Neural cell (in vitro differentiated cells): ENCODE data around the gene TAX1BP3. TPM values are rescaled to one million over a fixed set of nuclear protein-coding genes. Genes with fewer than 3 reads are reported as not detected.

ENCODE experiments used
- H2AFZ ChIP-seq: fragments of 200-600, 300-800 bp; sonication (generic), shearing (Covaris generic); 2 replicates; pipeline ENCODE4 v1.6.0; 2014; ENCODE audit warnings: low read depth, mild to moderate bottlenecking, antibody characterized with exemption, low read length, moderate library complexity
- H3F3A ChIP-seq: fragments of 200-600 bp; shearing (Covaris generic); 2 replicates; pipeline ENCODE4 v1.6.1; 2016; ENCODE audit warnings: mild to moderate bottlenecking, moderate library complexity, mixed read lengths, antibody characterized with exemption, low read length; ENCODE audit not compliant: insufficient read depth, poor library complexity, severe bottlenecking
- H3K27ac ChIP-seq: fragments of 200-600, 300-800 bp; sonication (generic), shearing (Covaris generic); 2 replicates; pipeline ENCODE4 v1.5.1; 2014; ENCODE audit warnings: mild to moderate bottlenecking, low read length, moderate library complexity
- H3K27me3 ChIP-seq: fragments of 300-800, 200-600 bp; sonication (generic), shearing (Covaris generic); 2 replicates; pipeline ENCODE4 v1.6.0; 2014; ENCODE audit warnings: mild to moderate bottlenecking, low read depth, low read length, moderate library complexity; ENCODE audit not compliant: insufficient read depth
- H3K36me3 ChIP-seq: fragments of 300-800, 200-600 bp; sonication (generic), shearing (Covaris generic); 2 replicates; pipeline ENCODE4 v1.5.1; 2014; ENCODE audit warnings: mild to moderate bottlenecking, antibody characterized with exemption, low read length, moderate library complexity; ENCODE audit not compliant: insufficient read depth
- H3K4me2 ChIP-seq: fragments of 300-800, 200-600 bp; sonication (generic), shearing (Covaris generic); 2 replicates; pipeline ENCODE4 v1.6.0; 2014; ENCODE audit warnings: mild to moderate bottlenecking, low read length
- H3K4me3 ChIP-seq: fragments of 300-800, 200-600 bp; sonication (generic), shearing (Covaris generic); 2 replicates; pipeline ENCODE4 v1.5.1; 2014; ENCODE audit warnings: mild to moderate bottlenecking, low read length, moderate library complexity
- H3K79me2 ChIP-seq: fragments of 200-600 bp; shearing (Covaris generic); replicated peaks from 2 replicates; pipeline ENCODE4 v1.6.0; 2014; ENCODE audit warnings: mild to moderate bottlenecking, low read length, moderate library complexity; ENCODE audit not compliant: insufficient read depth
- H3K9ac ChIP-seq: fragments of 300-800, 200-600 bp; sonication (generic), shearing (Covaris generic); 2 replicates; pipeline ENCODE4 v1.6.1; 2016; ENCODE audit warnings: mild to moderate bottlenecking, low read length, mixed read lengths
- H3K9me2 ChIP-seq: fragments of 200-600 bp; shearing (Covaris generic); 2 replicates; pipeline ENCODE4 v1.6.1; 2016; ENCODE audit warnings: mild to moderate bottlenecking, low read length, mixed read lengths; ENCODE audit not compliant: insufficient read depth
- H3K9me3 ChIP-seq: fragments of 200-600, 300-800 bp; sonication (generic), shearing (Covaris generic); 2 replicates; pipeline ENCODE4 v1.6.1; 2016; ENCODE audit warnings: mild to moderate bottlenecking, mixed run types, low read length, moderate library complexity, mixed read lengths
- H4K20me1 ChIP-seq: fragments of 200-600 bp; shearing (Covaris generic); 2 replicates; pipeline ENCODE4 v1.6.1; 2016; ENCODE audit warnings: mild to moderate bottlenecking, mixed run types; ENCODE audit not compliant: insufficient read depth
- EP300 ChIP-seq: fragments of 450-650 bp; conservative IDR thresholded peaks from 2 replicates; pipeline ENCODE4 v1.6.1; 2014; ENCODE audit warnings: antibody characterized with exemption, mild to moderate bottlenecking, moderate library complexity; ENCODE audit not compliant: poor library complexity, severe bottlenecking
- EZH2 ChIP-seq: fragments of 200-600, 300-800 bp; shearing (Covaris generic), sonication (generic); IDR thresholded peaks from 2 replicates; pipeline ENCODE4 v1.6.1; 2014; ENCODE audit warnings: antibody characterized with exemption, low read length, borderline replicate concordance, mild to moderate bottlenecking; ENCODE audit not compliant: insufficient read depth, poor library complexity, severe bottlenecking
- MXI1 ChIP-seq: fragments of 450-650 bp; conservative IDR thresholded peaks from 2 replicates; pipeline ENCODE4 v1.6.1; 2014; ENCODE audit warnings: antibody characterized with exemption, mild to moderate bottlenecking; ENCODE audit not compliant: poor library complexity, severe bottlenecking
- POLR2AphosphoS5 ChIP-seq: IDR thresholded peaks from 2 replicates; pipeline ENCODE4 v1.6.1; 2012
- RAD21 ChIP-seq: fragments of 450-650 bp; conservative IDR thresholded peaks from 2 replicates; pipeline ENCODE4 v1.6.1; 2014; ENCODE audit warnings: antibody characterized with exemption, mild to moderate bottlenecking, moderate library complexity
- SMC3 ChIP-seq: fragments of 450-650 bp; conservative IDR thresholded peaks from 2 replicates; pipeline ENCODE4 v1.6.1; 2014; ENCODE audit warnings: antibody characterized with exemption, mild to moderate bottlenecking, moderate library complexity; ENCODE audit not compliant: poor library complexity
- TAF1 ChIP-seq: IDR thresholded peaks from 2 replicates; pipeline ENCODE4 v1.6.1; 2012; ENCODE audit warnings: low read depth
- polyA minus RNA-seq: library from RNA; depleted of rRNA, polyadenylated mRNA; stranded (reverse); fragments of >200 nt; gene quantifications from 2 replicates; pipeline ENCODE4 v1.2.3, GENCODE V29; 2014
- polyA plus RNA-seq: library from polyadenylated mRNA; depleted of rRNA; stranded (reverse); fragments of >200 nt; gene quantifications from 2 replicates; pipeline ENCODE4 v1.2.3, GENCODE V29; 2014
- TF ChIP-seq, protein P1 (sequence below): IDR thresholded peaks from 2 replicates; pipeline ENCODE4 v1.6.1; 2012; ENCODE audit warnings: borderline replicate concordance
- TF ChIP-seq, protein P2 (sequence below): fragments of 450-650 bp; IDR thresholded peaks from 2 replicates; pipeline ENCODE4 v1.5.1; 2014; ENCODE audit warnings: antibody characterized with exemption, mild to moderate bottlenecking, moderate library complexity; ENCODE audit not compliant: poor library complexity, severe bottlenecking

Gene TAX1BP3, protein sequence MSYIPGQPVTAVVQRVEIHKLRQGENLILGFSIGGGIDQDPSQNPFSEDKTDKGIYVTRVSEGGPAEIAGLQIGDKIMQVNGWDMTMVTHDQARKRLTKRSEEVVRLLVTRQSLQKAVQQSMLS
- polyA plus RNA-seq (79.2 and 82.8 TPM in 2 replicates), polyA minus RNA-seq (42.7 and 48.9 TPM in 2 replicates)

DNA sequence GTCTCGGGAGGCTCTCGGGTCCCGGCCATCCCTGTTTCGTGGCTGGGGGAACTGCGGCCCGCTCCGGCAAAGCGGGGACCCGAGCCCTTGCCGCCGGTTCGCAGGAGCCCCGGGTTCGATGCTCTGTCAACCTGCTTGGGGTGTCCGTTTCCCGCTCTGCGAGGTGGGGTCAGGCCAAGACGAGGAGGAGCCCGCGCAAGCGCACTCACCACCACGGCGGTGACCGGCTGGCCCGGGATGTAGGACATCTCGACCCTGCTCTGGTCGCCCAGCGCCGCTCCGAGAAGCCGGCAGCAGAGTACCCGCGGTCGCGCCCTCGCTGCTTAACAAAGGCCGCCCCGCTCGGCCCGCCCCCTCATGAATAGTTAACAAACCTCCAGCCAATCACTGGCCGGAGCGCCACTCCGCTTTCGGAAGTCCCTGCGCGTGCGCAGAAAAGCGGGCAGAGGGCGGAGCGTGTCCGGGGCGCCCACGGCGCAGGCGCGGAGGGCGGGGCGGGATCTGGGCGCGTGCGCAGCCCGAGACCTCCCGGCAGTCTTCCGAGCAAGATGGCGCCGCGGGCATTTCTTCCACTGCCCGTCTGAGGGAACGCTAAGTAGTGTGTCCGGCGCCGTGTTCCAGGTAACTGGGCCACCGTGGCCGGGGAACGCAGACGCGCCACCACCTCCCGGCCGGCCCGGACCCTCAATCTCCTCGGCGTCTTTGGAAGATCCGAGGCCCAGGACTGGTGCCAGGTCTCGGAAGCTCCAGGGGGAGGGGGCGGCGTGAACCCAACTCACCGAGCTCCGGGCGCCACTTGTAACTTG is at the start of gene TAX1BP3, which contains the start of gene EMC6:
Gene TAX1BP3 (minus strand): TSS at position 300 of the 806 bp plus-strand sequence. CDS start 52 bp downstream, at position 248.
Gene EMC6 (plus strand): TSS at position 534 of the 806 bp plus-strand sequence. CDS start 335 bp downstream, outside the sequence.
- no peaks in the 10 kb centered on the region for H3K36me3 ChIP-seq
- no peaks in the 10 kb centered on the region for H4K20me1 ChIP-seq
- no peaks in the 10 kb centered on the region for H3K9me2 ChIP-seq
- H3K27ac ChIP-seq, result peak within 1 kb of the TSS; percentile 93
- H2AFZ ChIP-seq, result peak within 1 kb of the TSS; percentile 90
- H3K9me3 ChIP-seq, result no peaks in the 10 kb centered on the region
- no peaks in the 10 kb centered on the region for H3K27me3 ChIP-seq
- TF ChIP-seq, protein P1, sequence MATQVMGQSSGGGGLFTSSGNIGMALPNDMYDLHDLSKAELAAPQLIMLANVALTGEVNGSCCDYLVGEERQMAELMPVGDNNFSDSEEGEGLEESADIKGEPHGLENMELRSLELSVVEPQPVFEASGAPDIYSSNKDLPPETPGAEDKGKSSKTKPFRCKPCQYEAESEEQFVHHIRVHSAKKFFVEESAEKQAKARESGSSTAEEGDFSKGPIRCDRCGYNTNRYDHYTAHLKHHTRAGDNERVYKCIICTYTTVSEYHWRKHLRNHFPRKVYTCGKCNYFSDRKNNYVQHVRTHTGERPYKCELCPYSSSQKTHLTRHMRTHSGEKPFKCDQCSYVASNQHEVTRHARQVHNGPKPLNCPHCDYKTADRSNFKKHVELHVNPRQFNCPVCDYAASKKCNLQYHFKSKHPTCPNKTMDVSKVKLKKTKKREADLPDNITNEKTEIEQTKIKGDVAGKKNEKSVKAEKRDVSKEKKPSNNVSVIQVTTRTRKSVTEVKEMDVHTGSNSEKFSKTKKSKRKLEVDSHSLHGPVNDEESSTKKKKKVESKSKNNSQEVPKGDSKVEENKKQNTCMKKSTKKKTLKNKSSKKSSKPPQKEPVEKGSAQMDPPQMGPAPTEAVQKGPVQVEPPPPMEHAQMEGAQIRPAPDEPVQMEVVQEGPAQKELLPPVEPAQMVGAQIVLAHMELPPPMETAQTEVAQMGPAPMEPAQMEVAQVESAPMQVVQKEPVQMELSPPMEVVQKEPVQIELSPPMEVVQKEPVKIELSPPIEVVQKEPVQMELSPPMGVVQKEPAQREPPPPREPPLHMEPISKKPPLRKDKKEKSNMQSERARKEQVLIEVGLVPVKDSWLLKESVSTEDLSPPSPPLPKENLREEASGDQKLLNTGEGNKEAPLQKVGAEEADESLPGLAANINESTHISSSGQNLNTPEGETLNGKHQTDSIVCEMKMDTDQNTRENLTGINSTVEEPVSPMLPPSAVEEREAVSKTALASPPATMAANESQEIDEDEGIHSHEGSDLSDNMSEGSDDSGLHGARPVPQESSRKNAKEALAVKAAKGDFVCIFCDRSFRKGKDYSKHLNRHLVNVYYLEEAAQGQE, result peak; percentile 74
- TF ChIP-seq, protein P2, sequence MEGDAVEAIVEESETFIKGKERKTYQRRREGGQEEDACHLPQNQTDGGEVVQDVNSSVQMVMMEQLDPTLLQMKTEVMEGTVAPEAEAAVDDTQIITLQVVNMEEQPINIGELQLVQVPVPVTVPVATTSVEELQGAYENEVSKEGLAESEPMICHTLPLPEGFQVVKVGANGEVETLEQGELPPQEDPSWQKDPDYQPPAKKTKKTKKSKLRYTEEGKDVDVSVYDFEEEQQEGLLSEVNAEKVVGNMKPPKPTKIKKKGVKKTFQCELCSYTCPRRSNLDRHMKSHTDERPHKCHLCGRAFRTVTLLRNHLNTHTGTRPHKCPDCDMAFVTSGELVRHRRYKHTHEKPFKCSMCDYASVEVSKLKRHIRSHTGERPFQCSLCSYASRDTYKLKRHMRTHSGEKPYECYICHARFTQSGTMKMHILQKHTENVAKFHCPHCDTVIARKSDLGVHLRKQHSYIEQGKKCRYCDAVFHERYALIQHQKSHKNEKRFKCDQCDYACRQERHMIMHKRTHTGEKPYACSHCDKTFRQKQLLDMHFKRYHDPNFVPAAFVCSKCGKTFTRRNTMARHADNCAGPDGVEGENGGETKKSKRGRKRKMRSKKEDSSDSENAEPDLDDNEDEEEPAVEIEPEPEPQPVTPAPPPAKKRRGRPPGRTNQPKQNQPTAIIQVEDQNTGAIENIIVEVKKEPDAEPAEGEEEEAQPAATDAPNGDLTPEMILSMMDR, result no peak
- TF ChIP-seq POLR2AphosphoS5 (peak; percentile 95), MXI1 (peak; percentile 72), TAF1 (peak; percentile 98)
- peak within 1 kb of the TSS; percentile 100 for H3K4me3 ChIP-seq
- peak within 1 kb of the TSS; percentile 92 for H3K4me2 ChIP-seq
- H3K79me2 ChIP-seq, result peaks cover 30% of the 10 kb centered on the region
- no peaks in the 10 kb centered on the region for H3F3A ChIP-seq
- H3K9ac ChIP-seq, result peak within 1 kb of the TSS; percentile 97

DNA sequence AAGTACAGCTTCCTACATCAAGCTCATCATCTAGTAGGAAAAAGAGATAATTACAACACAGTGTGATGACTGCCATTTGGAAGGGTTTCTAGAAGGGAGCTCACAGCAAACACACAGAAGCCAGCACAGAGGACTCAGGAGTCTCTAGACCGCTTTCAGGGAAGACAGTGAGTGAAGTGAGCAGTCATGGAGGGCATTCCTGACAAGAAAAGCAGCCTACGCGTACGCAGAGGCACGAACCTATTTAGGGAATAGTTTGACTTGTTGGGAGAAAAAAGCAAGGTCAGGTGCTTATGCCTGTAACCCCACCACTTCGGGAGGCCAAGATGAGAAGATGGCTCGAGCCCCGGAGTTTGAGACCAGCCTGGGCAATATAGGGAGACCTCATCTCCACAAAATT is 46.9 kb upstream of the TAX1BP3 start:
- no peaks in the 10 kb centered on the region for H3K79me2 ChIP-seq
- H3K36me3 ChIP-seq, result peaks cover 4% of the 10 kb centered on the region

More for the DNA sequence above, 46.9 kb upstream of the TAX1BP3 start:
- H2AFZ ChIP-seq, result no peak overlapping the region
- H4K20me1 ChIP-seq, result no peaks in the 10 kb centered on the region
- no peak overlapping the region for H3K4me2 ChIP-seq
- H3F3A ChIP-seq, result no peaks in the 10 kb centered on the region
- no peak overlapping the region for H3K9ac ChIP-seq
- H3K27me3 ChIP-seq, result no peaks in the 10 kb centered on the region
- no peak overlapping the region for H3K4me3 ChIP-seq
- no peaks in the 10 kb centered on the region for H3K9me3 ChIP-seq
- H3K27ac ChIP-seq, result no peak overlapping the region
- no peak for TF ChIP-seq RAD21
- no peak for TF ChIP-seq EZH2
- TF ChIP-seq, protein P1, result no peak
- no peak for TF ChIP-seq MXI1
- TF ChIP-seq, protein P2, result no peak
- TF ChIP-seq POLR2AphosphoS5, result no peak
- TF ChIP-seq SMC3, result no peak
- no peak for TF ChIP-seq TAF1
- no peak for TF ChIP-seq EP300
- H3K9me2 ChIP-seq, result no peaks in the 10 kb centered on the region
